ENCODE results near the gene IP6K3. TPM values are rescaled to one million over a fixed set of nuclear protein-coding genes. Genes with fewer than 3 reads are reported as not detected.

Gene IP6K3
- total and polyA plus RNA-seq, 2 experiments from 2014 or later, result 0.14 to 0.16 TPM

DNA sequence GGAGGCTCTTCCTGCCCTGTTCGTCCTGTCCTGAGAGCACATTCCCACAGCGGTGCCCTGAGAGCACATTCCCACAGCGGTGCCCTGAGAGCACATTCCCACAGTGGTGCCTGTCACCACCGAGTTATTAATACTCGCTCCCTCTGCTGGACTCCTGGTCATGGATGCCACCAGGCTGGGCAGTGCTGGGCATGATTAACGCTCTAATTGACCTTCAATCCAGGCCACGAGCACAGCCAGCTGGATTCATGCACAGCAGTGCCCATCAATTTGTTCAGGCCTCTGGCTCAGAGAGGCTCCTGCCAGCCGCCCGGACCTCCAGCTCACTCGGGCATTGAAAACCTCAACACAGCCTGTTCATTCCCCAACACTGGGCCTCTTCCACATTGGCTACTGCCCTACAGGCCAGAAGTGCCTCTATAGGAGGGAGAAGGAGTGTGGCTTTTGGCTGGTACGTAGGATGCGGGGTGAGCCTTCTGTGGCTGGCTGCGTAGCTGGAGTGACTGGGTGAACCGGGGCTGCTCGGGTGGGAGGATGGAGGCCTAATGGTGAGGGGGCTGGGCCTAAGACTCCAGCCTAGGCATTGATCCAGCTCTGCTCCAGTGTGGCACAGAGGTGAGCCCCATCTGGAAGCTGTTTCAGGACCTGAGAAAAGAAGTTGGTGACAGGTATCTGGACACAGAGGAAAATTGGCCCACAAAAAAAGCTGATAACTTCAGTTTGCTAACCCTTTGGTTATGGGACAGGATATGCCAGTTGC is 9.3 kb downstream of the IP6K3 start (continued):
- TF ChIP-seq, protein P1, sequence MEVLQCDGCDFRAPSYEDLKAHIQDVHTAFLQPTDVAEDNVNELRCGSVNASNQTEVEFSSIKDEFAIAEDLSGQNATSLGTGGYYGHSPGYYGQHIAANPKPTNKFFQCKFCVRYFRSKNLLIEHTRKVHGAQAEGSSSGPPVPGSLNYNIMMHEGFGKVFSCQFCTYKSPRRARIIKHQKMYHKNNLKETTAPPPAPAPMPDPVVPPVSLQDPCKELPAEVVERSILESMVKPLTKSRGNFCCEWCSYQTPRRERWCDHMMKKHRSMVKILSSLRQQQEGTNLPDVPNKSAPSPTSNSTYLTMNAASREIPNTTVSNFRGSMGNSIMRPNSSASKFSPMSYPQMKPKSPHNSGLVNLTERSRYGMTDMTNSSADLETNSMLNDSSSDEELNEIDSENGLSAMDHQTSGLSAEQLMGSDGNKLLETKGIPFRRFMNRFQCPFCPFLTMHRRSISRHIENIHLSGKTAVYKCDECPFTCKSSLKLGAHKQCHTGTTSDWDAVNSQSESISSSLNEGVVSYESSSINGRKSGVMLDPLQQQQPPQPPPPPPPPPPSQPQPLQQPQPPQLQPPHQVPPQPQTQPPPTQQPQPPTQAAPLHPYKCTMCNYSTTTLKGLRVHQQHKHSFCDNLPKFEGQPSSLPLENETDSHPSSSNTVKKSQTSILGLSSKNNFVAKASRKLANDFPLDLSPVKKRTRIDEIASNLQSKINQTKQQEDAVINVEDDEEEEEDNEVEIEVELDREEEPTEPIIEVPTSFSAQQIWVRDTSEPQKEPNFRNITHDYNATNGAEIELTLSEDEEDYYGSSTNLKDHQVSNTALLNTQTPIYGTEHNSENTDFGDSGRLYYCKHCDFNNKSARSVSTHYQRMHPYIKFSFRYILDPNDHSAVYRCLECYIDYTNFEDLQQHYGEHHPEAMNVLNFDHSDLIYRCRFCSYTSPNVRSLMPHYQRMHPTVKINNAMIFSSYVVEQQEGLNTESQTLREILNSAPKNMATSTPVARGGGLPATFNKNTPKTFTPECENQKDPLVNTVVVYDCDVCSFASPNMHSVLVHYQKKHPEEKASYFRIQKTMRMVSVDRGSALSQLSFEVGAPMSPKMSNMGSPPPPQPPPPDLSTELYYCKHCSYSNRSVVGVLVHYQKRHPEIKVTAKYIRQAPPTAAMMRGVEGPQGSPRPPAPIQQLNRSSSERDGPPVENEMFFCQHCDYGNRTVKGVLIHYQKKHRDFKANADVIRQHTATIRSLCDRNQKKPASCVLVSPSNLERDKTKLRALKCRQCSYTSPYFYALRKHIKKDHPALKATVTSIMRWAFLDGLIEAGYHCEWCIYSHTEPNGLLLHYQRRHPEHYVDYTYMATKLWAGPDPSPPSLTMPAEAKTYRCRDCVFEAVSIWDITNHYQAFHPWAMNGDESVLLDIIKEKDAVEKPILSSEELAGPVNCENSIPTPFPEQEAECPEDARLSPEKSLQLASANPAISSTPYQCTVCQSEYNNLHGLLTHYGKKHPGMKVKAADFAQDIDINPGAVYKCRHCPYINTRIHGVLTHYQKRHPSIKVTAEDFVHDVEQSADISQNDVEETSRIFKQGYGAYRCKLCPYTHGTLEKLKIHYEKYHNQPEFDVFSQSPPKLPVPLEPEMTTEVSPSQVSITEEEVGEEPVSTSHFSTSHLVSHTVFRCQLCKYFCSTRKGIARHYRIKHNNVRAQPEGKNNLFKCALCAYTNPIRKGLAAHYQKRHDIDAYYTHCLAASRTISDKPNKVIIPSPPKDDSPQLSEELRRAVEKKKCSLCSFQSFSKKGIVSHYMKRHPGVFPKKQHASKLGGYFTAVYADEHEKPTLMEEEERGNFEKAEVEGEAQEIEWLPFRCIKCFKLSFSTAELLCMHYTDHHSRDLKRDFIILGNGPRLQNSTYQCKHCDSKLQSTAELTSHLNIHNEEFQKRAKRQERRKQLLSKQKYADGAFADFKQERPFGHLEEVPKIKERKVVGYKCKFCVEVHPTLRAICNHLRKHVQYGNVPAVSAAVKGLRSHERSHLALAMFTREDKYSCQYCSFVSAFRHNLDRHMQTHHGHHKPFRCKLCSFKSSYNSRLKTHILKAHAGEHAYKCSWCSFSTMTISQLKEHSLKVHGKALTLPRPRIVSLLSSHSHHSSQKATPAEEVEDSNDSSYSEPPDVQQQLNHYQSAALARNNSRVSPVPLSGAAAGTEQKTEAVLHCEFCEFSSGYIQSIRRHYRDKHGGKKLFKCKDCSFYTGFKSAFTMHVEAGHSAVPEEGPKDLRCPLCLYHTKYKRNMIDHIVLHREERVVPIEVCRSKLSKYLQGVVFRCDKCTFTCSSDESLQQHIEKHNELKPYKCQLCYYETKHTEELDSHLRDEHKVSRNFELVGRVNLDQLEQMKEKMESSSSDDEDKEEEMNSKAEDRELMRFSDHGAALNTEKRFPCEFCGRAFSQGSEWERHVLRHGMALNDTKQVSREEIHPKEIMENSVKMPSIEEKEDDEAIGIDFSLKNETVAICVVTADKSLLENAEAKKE (CRISPR knock-in tag; IDR thresholded peaks at IDR 0.05), result no peak

DNA sequence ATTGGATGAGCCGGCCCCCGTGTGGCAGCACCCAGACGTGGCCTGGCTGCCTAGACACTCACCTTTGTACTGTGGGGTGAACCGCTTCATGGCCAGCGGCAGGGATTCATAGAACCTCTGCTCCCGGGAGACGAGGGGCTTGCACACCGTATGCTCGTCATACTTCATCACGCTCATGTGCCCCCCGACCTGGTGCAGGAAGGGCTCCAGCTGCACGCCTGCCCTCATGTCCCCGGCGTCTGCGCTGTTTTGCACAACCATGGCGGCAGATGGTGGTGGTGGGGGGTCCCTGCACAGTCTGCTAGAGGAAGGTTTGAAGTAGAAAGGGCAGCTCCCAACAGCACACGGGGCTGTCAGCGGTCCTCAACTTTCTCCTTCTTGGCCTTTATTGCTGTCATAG is 11.5 kb downstream of the IP6K3 start:
- Histone ChIP-seq H2AFZ (no peak overlapping the region), H3K4me1 (ENCODE audit: insufficient read depth) (no peaks in the 10 kb centered on the region), H3K27ac (ENCODE audit: low read depth) (no peak overlapping the region), H3K27me3 (ENCODE audit: insufficient read depth) (no peaks in the 10 kb centered on the region), H3K79me2 (replicated peaks; ENCODE audit: insufficient read depth) (no peaks in the 10 kb centered on the region), H3K4me2 (no peak overlapping the region), H4K20me1 (replicated peaks; ENCODE audit: insufficient read depth) (no peaks in the 10 kb centered on the region), H3K9me2 (ENCODE audit: insufficient read depth) (no peaks in the 10 kb centered on the region), H3F3A (replicated peaks; ENCODE audit: low read depth) (no peaks in the 10 kb centered on the region), H3K36me3 (ENCODE audit: insufficient read depth) (no peaks in the 10 kb centered on the region; the same call in 1 of the 2 replicates), H3K4me3 (no peak overlapping the region)
- Mint-ChIP-seq H3K27me3 (ENCODE audit: insufficient read depth, low read depth, poor library complexity) (peaks cover 9% of the 10 kb centered on the region), H3K4me3 (no peak overlapping the region), H3K27ac (no peak overlapping the region), H3K4me1 (no peaks in the 10 kb centered on the region), H3K36me3 (ENCODE audit: low read depth) (no peaks in the 10 kb centered on the region), H3K9me3 (no peaks in the 10 kb centered on the region)
- ATAC-seq, result no peak; the same call in 2 of the 3 replicates
- DNase-seq (ENCODE audit: low spot score), result no peak
- no peak for TF ChIP-seq POLR2AphosphoS5 (IDR thresholded peaks at IDR 0.05; ENCODE audit: low read depth)
- no peak for TF ChIP-seq EZH2 (IDR thresholded peaks at IDR 0.05; ENCODE audit: low read depth, unreplicated experiment)
- no peak for TF ChIP-seq ZNF114 (CRISPR knock-in tag; IDR thresholded peaks at IDR 0.05)
- no peak for TF ChIP-seq NANOG (IDR thresholded peaks at IDR 0.05; ENCODE audit: borderline replicate concordance)
- TF ChIP-seq CREB1 (CRISPR knock-in tag; IDR thresholded peaks at IDR 0.05; ENCODE audit: low read depth), result no peak
- TF ChIP-seq, protein P2, sequence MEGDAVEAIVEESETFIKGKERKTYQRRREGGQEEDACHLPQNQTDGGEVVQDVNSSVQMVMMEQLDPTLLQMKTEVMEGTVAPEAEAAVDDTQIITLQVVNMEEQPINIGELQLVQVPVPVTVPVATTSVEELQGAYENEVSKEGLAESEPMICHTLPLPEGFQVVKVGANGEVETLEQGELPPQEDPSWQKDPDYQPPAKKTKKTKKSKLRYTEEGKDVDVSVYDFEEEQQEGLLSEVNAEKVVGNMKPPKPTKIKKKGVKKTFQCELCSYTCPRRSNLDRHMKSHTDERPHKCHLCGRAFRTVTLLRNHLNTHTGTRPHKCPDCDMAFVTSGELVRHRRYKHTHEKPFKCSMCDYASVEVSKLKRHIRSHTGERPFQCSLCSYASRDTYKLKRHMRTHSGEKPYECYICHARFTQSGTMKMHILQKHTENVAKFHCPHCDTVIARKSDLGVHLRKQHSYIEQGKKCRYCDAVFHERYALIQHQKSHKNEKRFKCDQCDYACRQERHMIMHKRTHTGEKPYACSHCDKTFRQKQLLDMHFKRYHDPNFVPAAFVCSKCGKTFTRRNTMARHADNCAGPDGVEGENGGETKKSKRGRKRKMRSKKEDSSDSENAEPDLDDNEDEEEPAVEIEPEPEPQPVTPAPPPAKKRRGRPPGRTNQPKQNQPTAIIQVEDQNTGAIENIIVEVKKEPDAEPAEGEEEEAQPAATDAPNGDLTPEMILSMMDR (conservative IDR thresholded peaks at IDR 0.05; ENCODE audit: low read depth in 2 of 2), result no peak
- no peak for TF ChIP-seq STAT1 (IDR thresholded peaks at IDR 0.05; ENCODE audit: unreplicated experiment)

Data from GM23338 (cell line).